Measurements from ENCODE around the gene TRPC4AP.

- TF ChIP-seq POLR2A (IDR thresholded peaks at IDR 0.05) = no peak
- no peak for TF ChIP-seq CTCF (IDR thresholded peaks at IDR 0.05)
Observed at GRCh38 chr20:35027301-35027700, 65.3 kb downstream of the TRPC4AP start.

All from esophagus squamous epithelium (tissue), 4 donors.